ENCODE results near the gene EHD4.

DNA sequence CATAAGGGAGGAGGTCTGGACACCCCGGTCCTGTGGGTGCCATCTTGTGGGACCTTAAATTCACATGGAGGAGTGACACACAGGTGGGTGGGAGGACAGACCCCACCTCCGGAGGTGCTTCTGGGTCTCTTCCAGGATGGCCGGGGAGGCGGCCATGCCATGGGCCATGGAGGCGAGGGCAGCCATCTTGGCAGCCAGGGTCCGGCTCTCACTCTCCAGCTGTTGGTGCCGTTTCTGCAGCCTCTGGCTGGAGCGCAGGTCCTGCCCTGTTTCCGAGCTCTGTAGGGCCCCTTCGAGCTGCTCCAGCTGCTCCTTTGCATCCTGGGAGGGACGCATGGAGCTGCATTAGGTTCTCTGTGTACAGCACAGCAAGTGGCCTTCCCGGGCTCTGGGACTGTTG, 97.6 kb downstream of the EHD4 start:
- TF ChIP-seq, protein P1, sequence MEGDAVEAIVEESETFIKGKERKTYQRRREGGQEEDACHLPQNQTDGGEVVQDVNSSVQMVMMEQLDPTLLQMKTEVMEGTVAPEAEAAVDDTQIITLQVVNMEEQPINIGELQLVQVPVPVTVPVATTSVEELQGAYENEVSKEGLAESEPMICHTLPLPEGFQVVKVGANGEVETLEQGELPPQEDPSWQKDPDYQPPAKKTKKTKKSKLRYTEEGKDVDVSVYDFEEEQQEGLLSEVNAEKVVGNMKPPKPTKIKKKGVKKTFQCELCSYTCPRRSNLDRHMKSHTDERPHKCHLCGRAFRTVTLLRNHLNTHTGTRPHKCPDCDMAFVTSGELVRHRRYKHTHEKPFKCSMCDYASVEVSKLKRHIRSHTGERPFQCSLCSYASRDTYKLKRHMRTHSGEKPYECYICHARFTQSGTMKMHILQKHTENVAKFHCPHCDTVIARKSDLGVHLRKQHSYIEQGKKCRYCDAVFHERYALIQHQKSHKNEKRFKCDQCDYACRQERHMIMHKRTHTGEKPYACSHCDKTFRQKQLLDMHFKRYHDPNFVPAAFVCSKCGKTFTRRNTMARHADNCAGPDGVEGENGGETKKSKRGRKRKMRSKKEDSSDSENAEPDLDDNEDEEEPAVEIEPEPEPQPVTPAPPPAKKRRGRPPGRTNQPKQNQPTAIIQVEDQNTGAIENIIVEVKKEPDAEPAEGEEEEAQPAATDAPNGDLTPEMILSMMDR (IDR thresholded peaks at IDR 0.05; ENCODE audit: low read length) = no peak
- no peak for TF ChIP-seq EZH2 (optimal IDR thresholded peaks at IDR 0.05; ENCODE audit: low read depth, low read length)

All from MM.1S (cell line).